GM10847 (cell line): ENCODE results near the gene FASN.
A peak's percentile ranks its signal among the peaks of the same experiment; 100 is the strongest.

ENCODE experiments used
- POLR2A ChIP-seq: IDR thresholded peaks from 2 replicates; pipeline ENCODE4 v1.6.1; 2011; ENCODE audit not compliant: insufficient read length; ENCODE audit errors: extremely low read depth

FASN gene

GRCh38 chr17:82052638-82053059 lies 45.4 kb downstream of the FASN start:
- no peak for TF ChIP-seq POLR2A

GRCh38 chr17:82051776-82052637 lies 46.0 kb downstream of the FASN start, which contains the start of the genes GPS1 and RFNG:
TSS of gene GPS1 (plus strand) at chr17:82051898. CDS start at chr17:82051932, 34 bp downstream.
TSS of gene RFNG (minus strand) at chr17:82051811. CDS start at chr17:82051766, 45 bp downstream.
- TF ChIP-seq POLR2A, result peak; percentile 51

- no peak for TF ChIP-seq POLR2A
These were observed 47.0 kb downstream of the FASN start for GRCh38 chr17:82050761-82051641.

- TF ChIP-seq POLR2A, result no peak
These were observed 47.8 kb downstream of the FASN start for GRCh38 chr17:82050152-82050760.

GRCh38 chr17:82049521-82049971 lies 48.5 kb downstream of the FASN start:
- TF ChIP-seq POLR2A, result no peak

- no peak for TF ChIP-seq POLR2A
These were observed 48.9 kb downstream of the FASN start for GRCh38 chr17:82049106-82049505.

GRCh38 chr17:82048571-82048971 lies 49.5 kb downstream of the FASN start:
- TF ChIP-seq POLR2A, result no peak

- no peak for TF ChIP-seq POLR2A
These were observed 50.0 kb downstream of the FASN start for GRCh38 chr17:82047914-82048570.

GRCh38 chr17:82047379-82047778 lies 50.7 kb downstream of the FASN start:
- TF ChIP-seq POLR2A, result no peak

GRCh38 chr17:82046903-82047302 lies 51.1 kb downstream of the FASN start:
- TF ChIP-seq POLR2A, result no peak

- TF ChIP-seq POLR2A, result no peak
These were observed 52.0 kb downstream of the FASN start for GRCh38 chr17:82045936-82046484.

- no peak for TF ChIP-seq POLR2A
These were observed 54.5 kb downstream of the FASN start for GRCh38 chr17:82043507-82043906.

GRCh38 chr17:82042649-82043048 lies 55.4 kb downstream of the FASN start:
- no peak for TF ChIP-seq POLR2A

GRCh38 chr17:82041144-82041814 lies 56.8 kb downstream of the FASN start:
- no peak for TF ChIP-seq POLR2A
